Measurements from ENCODE around the gene PRKCA. TPM values are rescaled to one million over a fixed set of nuclear protein-coding genes. Genes with fewer than 3 reads are reported as not detected.

The PRKCA gene
- total and polyA plus RNA-seq, 12 donors: 1.6 to 27.6 (median 10.5) TPM

GRCh38 chr17:66837226-66837625 lies 534.8 kb downstream of the PRKCA start:
- ATAC-seq: no peak
- intact Hi-C loops (cut with DNase I): no loop called here
- Histone ChIP-seq H3K36me3 (no peaks in the 10 kb centered on the region), H3K27me3 (peaks cover 12 to 83% (median 56%) of the 10 kb centered on the region in 7 donors), H3K4me3 (no peak overlapping the region), H3K27ac (no peak overlapping the region), H3K4me1 (no peaks in the 10 kb centered on the region), H3K9me3 (no peaks in the 10 kb centered on the region)
- TF ChIP-seq, protein P1, sequence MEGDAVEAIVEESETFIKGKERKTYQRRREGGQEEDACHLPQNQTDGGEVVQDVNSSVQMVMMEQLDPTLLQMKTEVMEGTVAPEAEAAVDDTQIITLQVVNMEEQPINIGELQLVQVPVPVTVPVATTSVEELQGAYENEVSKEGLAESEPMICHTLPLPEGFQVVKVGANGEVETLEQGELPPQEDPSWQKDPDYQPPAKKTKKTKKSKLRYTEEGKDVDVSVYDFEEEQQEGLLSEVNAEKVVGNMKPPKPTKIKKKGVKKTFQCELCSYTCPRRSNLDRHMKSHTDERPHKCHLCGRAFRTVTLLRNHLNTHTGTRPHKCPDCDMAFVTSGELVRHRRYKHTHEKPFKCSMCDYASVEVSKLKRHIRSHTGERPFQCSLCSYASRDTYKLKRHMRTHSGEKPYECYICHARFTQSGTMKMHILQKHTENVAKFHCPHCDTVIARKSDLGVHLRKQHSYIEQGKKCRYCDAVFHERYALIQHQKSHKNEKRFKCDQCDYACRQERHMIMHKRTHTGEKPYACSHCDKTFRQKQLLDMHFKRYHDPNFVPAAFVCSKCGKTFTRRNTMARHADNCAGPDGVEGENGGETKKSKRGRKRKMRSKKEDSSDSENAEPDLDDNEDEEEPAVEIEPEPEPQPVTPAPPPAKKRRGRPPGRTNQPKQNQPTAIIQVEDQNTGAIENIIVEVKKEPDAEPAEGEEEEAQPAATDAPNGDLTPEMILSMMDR (IDR thresholded peaks at IDR 0.05): no peak
- WGBS, 2 donors: 52 to 88% methylated on average over 1 of the region's 1 CpG
- no peak for DNase-seq

DNA sequence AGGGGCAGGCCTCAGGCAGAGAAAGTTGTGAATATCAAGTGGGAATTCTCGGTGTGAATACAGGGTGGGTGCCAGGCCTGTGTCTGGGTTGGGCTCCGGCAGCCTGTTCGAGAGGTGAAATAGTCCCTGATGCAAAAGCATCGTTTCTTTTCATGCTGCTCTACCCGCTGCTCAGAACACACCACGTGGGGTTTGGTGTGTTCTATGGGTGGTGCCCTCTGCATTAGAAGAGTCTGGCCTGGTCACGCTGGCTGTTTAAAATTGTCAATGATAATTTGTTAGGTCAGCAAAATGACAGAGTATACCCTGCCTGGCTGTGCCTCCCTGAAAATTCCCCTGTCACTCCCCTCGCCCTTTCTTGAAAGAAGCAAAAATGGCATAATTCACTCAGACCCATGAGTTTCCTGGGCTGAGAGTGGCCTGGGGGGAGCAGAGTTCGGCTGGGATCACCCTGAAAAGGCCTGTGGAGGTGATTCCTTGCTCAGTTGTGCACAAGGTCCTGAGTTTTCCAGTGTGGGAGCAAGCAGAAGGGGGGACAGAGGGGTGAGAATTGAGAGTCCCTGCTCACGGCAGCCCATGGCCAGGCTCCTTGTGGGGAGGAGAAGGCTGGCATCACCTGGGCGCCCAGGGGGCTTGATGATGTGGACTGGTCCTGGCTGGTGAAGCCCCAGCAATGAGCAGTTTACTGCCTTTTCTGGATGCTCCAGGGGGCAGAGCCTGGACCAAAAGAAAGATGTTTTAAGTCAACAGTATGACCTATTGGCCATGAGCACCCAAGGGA lies 535.7 kb downstream of the PRKCA start:
- WGBS, 2 donors: 69 to 71% methylated on average over 11 of the region's 11 CpGs
- TF ChIP-seq, protein P1 (IDR thresholded peaks at IDR 0.05): no peak
- Histone ChIP-seq H3K4me1 (no peaks in the 10 kb centered on the region), H3K36me3 (no peaks in the 10 kb centered on the region), H3K4me3 (no peak overlapping the region), H3K9me3 (no peaks in the 10 kb centered on the region), H3K27ac (no peak overlapping the region), H3K27me3 (peaks cover 12 to 77% (median 55%) of the 10 kb centered on the region in 7 donors)
- intact Hi-C loops (cut with DNase I): no loop called here
- ATAC-seq: no peak
- DNase-seq: no peak

DNA sequence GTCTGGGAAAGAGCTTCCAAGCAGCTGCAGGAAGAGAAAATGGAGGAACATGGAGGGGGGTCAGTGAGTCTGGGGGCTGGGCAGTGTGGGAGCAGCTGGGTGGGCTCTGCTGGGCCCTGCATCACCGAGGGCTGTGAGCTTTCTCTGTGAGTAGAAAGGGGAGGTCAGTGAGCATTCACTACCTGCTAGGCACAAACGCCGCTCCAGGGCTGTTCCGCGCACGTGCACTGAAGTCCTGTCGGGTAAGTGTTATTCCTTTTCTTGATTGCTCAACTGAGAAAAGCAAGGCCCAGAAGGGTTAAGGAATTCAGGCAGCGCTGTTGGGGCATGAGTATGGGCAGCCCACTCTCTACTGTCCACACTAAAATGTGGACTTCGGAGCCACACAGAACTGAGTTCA lies 537.2 kb downstream of the PRKCA start:
- TF ChIP-seq, protein P1 (IDR thresholded peaks at IDR 0.05): no peak
- Histone ChIP-seq H3K27ac (no peak overlapping the region), H3K9me3 (no peaks in the 10 kb centered on the region), H3K27me3 (peaks cover 12 to 61% (median 39%) of the 10 kb centered on the region in 7 donors), H3K36me3 (no peaks in the 10 kb centered on the region), H3K4me3 (no peak overlapping the region), H3K4me1 (no peaks in the 10 kb centered on the region)
- intact Hi-C loops (cut with DNase I): no loop called here
- DNase-seq (no peak), ATAC-seq (no peak)
- 85 to 92% methylated on average over 9 of the region's 9 CpGs for WGBS, 2 donors

- 74 to 80% methylated on average over 10 of the region's 10 CpGs for WGBS, 2 donors
- DNase-seq: no peak
- TF ChIP-seq, protein P1 (IDR thresholded peaks at IDR 0.05): no peak
- H3K27ac ChIP-seq: no peak overlapping the region
- intact Hi-C loops (cut with DNase I): no loop called here
- no peak for ATAC-seq
- no peak overlapping the region for H3K4me3 ChIP-seq
- H3K9me3 ChIP-seq: no peaks in the 10 kb centered on the region
- H3K36me3 ChIP-seq: no peaks in the 10 kb centered on the region
- peaks cover 8 to 57% (median 35%) of the 10 kb centered on the region in 7 donors for H3K27me3 ChIP-seq
- H3K4me1 ChIP-seq: no peaks in the 10 kb centered on the region
Observed at GRCh38 chr17:66840061-66840460, 537.6 kb downstream of the PRKCA start.

Measured in heart right ventricle (tissue), 16 donors.